GM12891 (cell line): Measurements from ENCODE around the gene PKHD1.

Source experiments
- DNase-seq: peaks from one replicate; pipeline ENCODE4 v3.0.0; 2011; ENCODE audit warnings: low spot score; ENCODE audit not compliant: insufficient read length
- FAIRE-seq: peaks from 2 replicates; lab custom pipeline; 2011; peaks lifted over from hg19 to GRCh38; lab: Jason Lieb, UNC
- PAX5 ChIP-seq: IDR thresholded peaks from 2 replicates; pipeline ENCODE4 v1.6.1; 2011; ENCODE audit warnings: low read length, moderate library complexity, mild to moderate bottlenecking; ENCODE audit not compliant: insufficient read depth, severe bottlenecking
- POLR2A ChIP-seq: IDR thresholded peaks from 2 replicates; pipeline ENCODE4 v1.6.1; 2011; ENCODE audit warnings: low read depth, low read length, control low read depth
- POLR2AphosphoS5 ChIP-seq: IDR thresholded peaks from 2 replicates; pipeline ENCODE4 v1.6.1; 2011; ENCODE audit warnings: low read depth, low read length, control low read depth
- POU2F2 ChIP-seq: IDR thresholded peaks from 2 replicates; pipeline ENCODE4 v1.6.1; 2011; ENCODE audit warnings: low read depth, mild to moderate bottlenecking, control low read depth, low read length, moderate library complexity
- SPI1 ChIP-seq: IDR thresholded peaks from 2 replicates; pipeline ENCODE4 v1.6.1; 2011; ENCODE audit warnings: low read depth, low read length, control low read depth
- TAF1 ChIP-seq: IDR thresholded peaks from 2 replicates; pipeline ENCODE4 v1.6.1; 2011; ENCODE audit warnings: low read depth, low read length, control low read depth

The PKHD1 gene

DNA sequence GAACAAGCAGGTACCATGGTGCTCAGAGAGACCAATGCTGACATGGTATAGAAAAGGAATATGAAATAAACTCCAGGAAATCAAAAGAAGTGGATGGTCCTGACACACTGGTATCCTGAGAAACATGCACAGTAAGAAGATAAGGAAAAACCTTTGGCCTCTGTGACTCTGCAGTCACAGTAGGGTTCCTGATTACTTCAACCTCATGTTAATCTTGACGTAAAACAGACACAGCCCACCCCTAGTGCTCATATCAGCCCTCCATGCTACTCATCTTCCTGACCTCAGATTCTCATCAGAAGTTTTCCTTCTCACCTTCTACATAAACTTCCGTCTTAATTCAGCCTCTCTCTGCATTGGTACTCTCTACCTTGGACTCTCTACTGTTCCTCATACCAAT lies 240.9 kb downstream of the PKHD1 start:
- TF ChIP-seq POLR2A = no peak
- no peak for TF ChIP-seq POU2F2
- no peak for TF ChIP-seq POLR2AphosphoS5
- TF ChIP-seq PAX5 = no peak
- TF ChIP-seq TAF1 = no peak
- no peak for TF ChIP-seq SPI1
- FAIRE-seq = no peak
- DNase-seq = no peak

DNA sequence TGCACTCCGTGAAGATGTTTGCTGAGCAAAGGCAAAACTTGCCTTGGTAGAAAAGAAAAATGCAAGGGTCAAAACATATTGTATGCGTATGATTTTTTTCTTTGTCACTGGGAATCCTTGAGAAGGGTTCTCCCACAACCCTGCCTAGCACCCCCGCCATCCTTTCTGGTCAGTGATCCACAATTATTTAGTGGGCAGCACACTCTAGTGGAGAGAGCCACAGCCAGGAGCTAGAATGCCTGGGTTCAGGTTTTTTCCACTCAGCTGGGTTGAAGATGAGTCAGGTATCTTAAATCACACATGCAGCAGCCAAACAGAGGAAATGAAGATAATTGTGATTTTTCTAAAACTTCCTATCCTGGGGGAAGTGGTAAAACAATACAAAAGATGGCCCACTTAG lies 243.1 kb downstream of the PKHD1 start:
- TF ChIP-seq POLR2AphosphoS5 (no peak), PAX5 (no peak), POLR2A (no peak), POU2F2 (no peak), SPI1 (no peak), TAF1 (no peak)
- no peak for FAIRE-seq
- no peak for DNase-seq

DNA sequence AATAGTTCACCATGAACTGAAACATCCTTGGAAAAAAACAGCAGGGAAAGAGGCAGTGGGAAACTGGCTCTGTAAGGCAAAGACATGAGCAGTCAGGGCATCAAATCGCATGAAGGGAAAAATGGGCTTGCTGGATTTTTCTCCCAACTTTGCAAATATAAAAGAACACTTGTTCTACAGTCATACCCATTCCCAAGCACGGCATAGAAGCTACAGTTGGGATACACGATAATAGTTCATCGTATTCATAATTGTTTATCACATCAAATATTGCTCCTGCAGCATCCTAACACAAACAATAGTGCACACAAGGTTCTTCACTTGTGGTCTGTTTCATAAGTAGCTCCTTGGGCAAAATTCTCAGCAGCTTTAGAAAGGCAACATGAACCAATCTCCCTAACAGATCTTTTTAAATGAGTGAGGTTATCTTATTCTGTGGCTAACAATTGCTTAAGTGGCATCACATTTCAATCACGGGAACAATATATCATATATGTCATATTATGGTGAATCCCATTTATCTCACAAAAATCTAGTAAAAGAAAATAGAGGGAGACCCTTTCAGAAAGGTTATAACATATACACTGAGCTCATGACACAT lies 243.9 kb downstream of the PKHD1 start:
- FAIRE-seq (no peak), DNase-seq (no peak)
- no peak for TF ChIP-seq POLR2A
- TF ChIP-seq TAF1 = no peak
- no peak for TF ChIP-seq PAX5
- TF ChIP-seq POLR2AphosphoS5 = no peak
- TF ChIP-seq POU2F2 = no peak
- no peak for TF ChIP-seq SPI1

DNA sequence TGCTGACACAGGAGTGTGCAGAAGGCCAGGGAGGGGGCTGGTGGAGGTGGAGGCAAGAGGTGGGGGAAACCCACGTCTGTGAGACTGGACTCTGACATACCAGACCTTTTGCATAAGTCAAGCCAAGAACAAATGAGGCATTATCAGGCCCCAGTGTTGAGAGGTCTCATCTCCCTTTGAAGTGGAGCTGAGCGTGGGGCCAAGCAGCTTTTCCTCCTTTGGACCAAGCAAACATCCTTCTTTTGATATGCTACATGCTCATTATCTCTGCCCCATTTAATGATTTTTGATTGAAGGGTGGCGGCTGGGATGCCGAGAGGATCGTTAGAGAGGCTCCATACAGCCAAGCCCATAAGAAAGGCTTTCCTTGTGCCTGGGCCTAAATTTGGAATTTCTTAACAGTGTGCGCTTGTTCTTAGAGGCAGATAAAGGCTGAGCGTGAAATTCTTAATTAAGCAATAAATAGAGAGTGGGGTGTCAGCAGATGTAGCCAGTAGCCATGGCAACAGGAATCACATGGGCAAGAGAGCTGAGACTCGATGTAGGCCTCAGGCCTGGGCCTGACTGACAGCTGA lies 244.5 kb downstream of the PKHD1 start:
- no peak for TF ChIP-seq TAF1
- TF ChIP-seq POLR2AphosphoS5 = no peak
- no peak for TF ChIP-seq SPI1
- no peak for TF ChIP-seq POLR2A
- no peak for TF ChIP-seq PAX5
- no peak for TF ChIP-seq POU2F2
- FAIRE-seq (no peak), DNase-seq (no peak)

DNA sequence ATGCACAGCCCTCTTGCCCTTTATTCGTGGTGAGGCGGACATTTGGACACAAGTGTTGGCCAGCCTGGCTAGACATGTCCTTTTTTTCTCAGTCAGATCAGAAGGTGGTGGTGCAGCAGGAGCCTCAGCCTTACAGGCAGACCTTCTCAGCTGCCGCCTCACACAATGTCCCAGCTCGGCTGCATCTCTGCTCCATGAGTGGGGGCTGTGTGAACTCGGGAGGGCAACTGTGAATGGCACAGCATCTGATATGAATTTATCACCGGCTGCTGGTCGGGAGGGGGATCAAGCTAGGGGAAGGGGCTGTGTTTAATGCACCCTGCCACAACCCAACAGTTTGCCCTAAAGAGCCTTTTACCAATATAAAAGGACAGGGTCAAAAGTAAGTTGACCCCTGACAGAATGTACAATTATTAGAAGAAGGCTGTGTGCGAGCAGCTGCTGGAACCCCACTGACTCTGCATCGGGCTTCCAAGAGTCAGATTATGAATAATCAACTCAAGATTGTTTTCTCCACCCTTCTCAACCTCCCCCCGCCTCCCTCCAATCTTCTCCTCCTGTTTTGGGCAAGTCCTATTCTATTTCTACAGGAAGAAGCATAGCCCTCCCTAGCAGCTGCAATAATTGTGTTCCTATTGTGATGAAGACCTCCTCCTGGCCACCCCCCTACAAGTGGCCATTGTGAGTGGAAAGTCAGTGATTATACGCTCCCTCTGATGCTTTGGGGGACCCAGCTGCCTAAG lies 245.2 kb downstream of the PKHD1 start:
- FAIRE-seq (no peak), DNase-seq (no peak)
- no peak for TF ChIP-seq TAF1
- no peak for TF ChIP-seq POU2F2
- no peak for TF ChIP-seq PAX5

DNA sequence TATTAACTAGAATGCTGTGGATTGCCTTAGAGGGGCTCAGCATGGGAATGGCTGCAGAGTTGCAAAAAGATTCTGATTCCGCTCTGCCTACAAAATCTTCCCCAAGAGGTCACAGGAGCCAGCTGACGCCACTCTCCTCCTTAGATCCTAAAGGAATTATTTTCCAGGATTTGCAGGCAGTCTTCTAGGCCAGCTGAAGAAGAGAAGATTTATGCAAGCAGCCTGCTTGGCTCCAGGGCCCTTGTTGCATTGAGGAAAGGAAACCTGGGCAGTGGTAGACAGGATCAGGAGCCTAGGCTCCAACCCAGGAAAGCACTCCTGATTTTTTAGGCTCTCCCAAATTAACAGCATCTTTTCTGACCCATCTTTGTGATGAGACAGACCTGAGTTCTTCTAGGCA lies 245.8 kb downstream of the PKHD1 start:
- FAIRE-seq (no peak), DNase-seq (no peak)
- no peak for TF ChIP-seq POLR2AphosphoS5
- no peak for TF ChIP-seq POLR2A
- no peak for TF ChIP-seq PAX5
- no peak for TF ChIP-seq SPI1
- TF ChIP-seq TAF1 = no peak
- TF ChIP-seq POU2F2 = no peak

DNA sequence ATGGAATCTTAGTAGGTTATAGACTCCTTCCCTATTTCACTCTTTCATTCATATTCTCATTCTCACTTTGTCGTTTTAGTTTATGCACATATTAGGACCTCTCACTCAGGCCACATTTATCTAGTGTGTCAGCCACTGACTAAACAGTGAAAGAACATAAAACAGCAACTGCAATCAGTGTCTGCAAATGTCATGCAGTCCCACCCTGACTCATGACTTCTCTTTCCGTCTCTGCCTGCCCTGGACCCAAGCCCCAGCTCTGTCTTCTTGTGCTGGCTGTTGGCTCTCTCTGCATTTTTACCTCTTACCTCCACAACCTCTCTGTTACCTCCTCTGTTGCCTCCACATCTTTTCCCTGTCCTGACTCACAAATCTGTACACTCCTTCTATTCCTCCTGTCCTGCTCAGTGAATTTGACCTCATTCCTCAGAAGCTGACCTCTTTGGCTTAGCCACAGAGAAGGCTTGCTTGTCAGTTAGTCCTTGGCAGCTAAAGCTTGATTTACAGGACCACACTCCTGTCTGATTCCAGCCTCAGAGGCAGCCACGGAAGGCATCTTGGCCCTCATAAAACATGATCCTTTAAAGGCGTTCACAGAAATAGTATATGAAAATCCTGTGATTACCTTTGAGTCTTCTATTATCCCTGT lies 247.6 kb downstream of the PKHD1 start:
- FAIRE-seq (no peak), DNase-seq (no peak)
- TF ChIP-seq PAX5 = no peak
- no peak for TF ChIP-seq TAF1
- TF ChIP-seq POLR2A = no peak
- TF ChIP-seq POU2F2 = no peak
- no peak for TF ChIP-seq POLR2AphosphoS5
- no peak for TF ChIP-seq SPI1

DNA sequence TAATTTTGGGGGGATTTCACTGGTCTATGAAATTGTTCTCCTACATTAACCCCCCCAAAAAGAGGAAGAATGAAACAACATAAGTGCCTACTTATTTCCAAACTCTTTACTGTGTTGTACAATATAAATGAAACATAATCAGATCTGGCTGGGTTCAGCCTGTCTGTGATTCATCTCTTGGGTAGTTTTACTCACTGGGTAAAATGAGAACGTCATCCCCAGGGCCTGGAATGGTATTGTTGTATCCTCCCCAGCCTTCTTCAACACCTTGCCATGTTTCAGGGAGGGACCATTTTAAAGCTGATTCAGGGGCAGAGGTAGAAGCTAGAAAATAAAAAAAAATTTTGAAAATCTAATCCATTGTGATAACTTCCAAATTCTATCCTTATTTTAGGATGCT lies 256.7 kb downstream of the PKHD1 start:
- no peak for FAIRE-seq
- no peak for DNase-seq
- no peak for TF ChIP-seq PAX5
- no peak for TF ChIP-seq SPI1
- no peak for TF ChIP-seq POLR2A
- TF ChIP-seq POU2F2 = no peak
- no peak for TF ChIP-seq TAF1
- TF ChIP-seq POLR2AphosphoS5 = no peak

DNA sequence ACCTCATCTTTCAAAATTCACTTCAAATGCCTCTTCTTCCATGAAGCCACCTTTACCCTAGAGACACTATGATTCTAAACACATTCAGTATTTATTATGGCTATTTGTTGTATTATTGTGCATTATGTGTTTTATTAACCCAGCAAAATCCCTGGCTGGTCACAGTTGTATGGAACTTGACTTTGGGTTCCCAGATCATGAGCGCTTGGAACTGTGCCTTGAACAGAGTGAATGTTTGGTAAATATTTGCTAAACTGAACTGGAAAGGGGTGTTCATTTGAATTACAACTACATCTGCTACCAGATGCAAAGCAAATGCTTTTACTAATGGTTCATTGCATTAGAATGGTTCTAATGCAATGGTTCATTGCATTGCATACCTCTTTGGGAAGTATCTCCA lies 259.8 kb downstream of the PKHD1 start:
- DNase-seq (no peak), FAIRE-seq (no peak)
- TF ChIP-seq POLR2AphosphoS5 (no peak), SPI1 (no peak), POLR2A (no peak), POU2F2 (no peak), PAX5 (no peak), TAF1 (no peak)
